Metanephros (tissue), 2 donors: ENCODE measurements around the gene TRPC1. TPM values are rescaled to one million over a fixed set of nuclear protein-coding genes. Genes with fewer than 3 reads are reported as not detected.

Experiments used
- small RNA-seq: library from RNA; depleted of rRNA; stranded (forward); fragments of <200 nt; gene quantifications from one replicate; pipeline ENCODE3, GENCODE V24; 2014; ENCODE audit warnings: low replicate concordance
- total RNA-seq: library from RNA; depleted of rRNA; stranded (reverse); fragments of >200 nt; gene quantifications from one replicate; pipeline ENCODE4 v1.2.3, GENCODE V29; 2014

The TRPC1 gene
- total RNA-seq: 21.3 TPM

GRCh38 chr3:142723968-142724681, at the start of gene TRPC1:
TSS of gene TRPC1 (plus strand) at chr3:142724034. CDS start at chr3:142724560, 526 bp downstream.

Small RNA genes within 50 kb of the gene (small RNA-seq; reads per million reads assigned to genes)
- gene RNU7-47P: not detected

Other genes with a start within 250 kb of the TRPC1 start
- gene ATR, start 145.3 kb upstream of the TRPC1 start, total RNA-seq: 28.5 TPM
- 14.1 TPM for gene PLS1, start 127.6 kb upstream of the TRPC1 start, total RNA-seq
- 6.0 TPM for gene PCOLCE2, start 165.0 kb downstream of the TRPC1 start, total RNA-seq
- 0.12 TPM for gene PAQR9, start 239.6 kb downstream of the TRPC1 start, total RNA-seq